HepG2 (cell line): ENCODE data around the gene EXOC6B. TPM values are rescaled to one million over a fixed set of nuclear protein-coding genes. Genes with fewer than 3 reads are reported as not detected.

Experiments
- MBD4 ChIP-seq: IDR thresholded peaks from 2 replicates; pipeline ENCODE4 v1.6.1; 2012; ENCODE audit warnings: low read length, inconsistent platforms, borderline replicate concordance
- MZF1 ChIP-seq: sonication (generic); formaldehyde crosslinking; IDR thresholded peaks from 2 replicates; pipeline ENCODE4 v1.8.1; 2023; ENCODE audit warnings: mild to moderate bottlenecking, missing genetic modification reagents, borderline replicate concordance
- RARA ChIP-seq: IDR thresholded peaks from 2 replicates; pipeline ENCODE4 v1.6.1; 2016; ENCODE audit warnings: missing genetic modification reagents, missing compliant biosample characterization
- RXRB ChIP-seq: IDR thresholded peaks from 2 replicates; pipeline ENCODE4 v1.6.1; 2016; ENCODE audit warnings: borderline replicate concordance, missing genetic modification reagents, missing compliant biosample characterization
- SOX13 ChIP-seq, 3 experiments: fragments of 450-650 bp in 1 of 3; sonication (generic) in 1 of 3; formaldehyde crosslinking in 1 of 3; IDR thresholded peaks in 2 of 3; conservative IDR thresholded peaks in 1 of 3; 2 replicates each; pipeline versions ENCODE4 v1.5.0 to v1.6.1; 2016 to 2020; ENCODE audit warnings: antibody characterized with exemption in 1 of 3, mild to moderate bottlenecking in 1 of 3, missing compliant biosample characterization in 1 of 3, missing genetic modification reagents in 1 of 3, moderate library complexity in 1 of 3
- SOX5 ChIP-seq: IDR thresholded peaks from 2 replicates; pipeline ENCODE4 v1.6.1; 2016; ENCODE audit warnings: borderline replicate concordance
- SOX6 ChIP-seq, 2 experiments: fragments of 450-650 bp in 1 of 2; sonication (generic) in 1 of 2; formaldehyde crosslinking in 1 of 2; IDR thresholded peaks; 2 replicates each; pipeline versions ENCODE4 v1.4.0 to v1.6.1; 2017 to 2020; ENCODE audit warnings: antibody characterized with exemption in 1 of 2, mild to moderate bottlenecking in 1 of 2, missing genetic modification reagents in 1 of 2
- polyA plus RNA-seq, 8 experiments: library from polyadenylated mRNA; depleted of rRNA in 3 of 8; stranded (reverse) in 7 of 8; unstranded in 1 of 8; fragments of >200 nt; fragmentation: Illumina TruSeq in 4 of 8; extraction: Trizol in 4 of 8; gene quantifications; 2 replicates each; pipeline versions ENCODE4 v1.2.1 to v1.2.3, GENCODE V29; 2011 to 2016; ENCODE audit warnings: low read depth in 4 of 8, missing spikeins in 1 of 8, mixed read lengths in 1 of 8; ENCODE audit not compliant: insufficient read depth in 1 of 8
- total RNA-seq, 5 experiments: library from RNA; depleted of rRNA; stranded (reverse); fragments of >200 nt; fragmentation: Illumina TruSeq; extraction: Trizol; gene quantifications; 2 replicates each; pipeline ENCODE4 v1.2.3, GENCODE V29; 2016; ENCODE audit warnings: low read depth in 1 of 5
- TF ChIP-seq, protein P1 (sequence below): sonication (generic); formaldehyde crosslinking; IDR thresholded peaks from 2 replicates; pipeline ENCODE4 v1.4.0; 2020; ENCODE audit warnings: missing genetic modification reagents
- TF ChIP-seq, protein P2 (sequence below): sonication (generic); IDR thresholded peaks from 2 replicates; pipeline ENCODE4 v1.6.1; 2016; ENCODE audit warnings: low read depth, borderline replicate concordance
- TF ChIP-seq, protein P3 (sequence below): IDR thresholded peaks from 2 replicates; pipeline ENCODE4 v1.6.1; 2016; ENCODE audit warnings: low read depth

Gene EXOC6B
- total and polyA plus RNA-seq, 2 of the 13 experiments (the other 11 are each of a cell fraction or from before 2014, with no cell fraction given): 9.1 to 15.9 TPM

DNA sequence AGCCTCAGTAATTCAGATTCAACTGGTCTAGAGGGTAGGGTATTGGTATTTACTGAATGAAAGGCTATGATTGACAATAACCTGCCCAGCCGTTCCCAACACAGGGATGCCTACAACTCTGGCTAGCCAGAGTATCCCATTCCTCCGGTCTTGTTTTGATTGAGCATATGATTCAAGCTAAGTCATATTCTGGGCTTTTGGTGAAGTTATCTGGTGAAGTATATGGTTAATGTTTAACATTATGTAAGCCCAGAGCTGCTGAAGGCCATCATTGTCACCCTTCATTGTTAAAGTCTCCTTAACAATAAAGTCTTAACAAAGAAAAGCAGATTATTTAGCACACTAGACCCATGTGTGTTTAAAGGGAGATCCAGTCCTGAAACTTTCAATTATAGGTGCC, 152.6 kb downstream of the EXOC6B start (continued):
- TF ChIP-seq, protein P1, sequence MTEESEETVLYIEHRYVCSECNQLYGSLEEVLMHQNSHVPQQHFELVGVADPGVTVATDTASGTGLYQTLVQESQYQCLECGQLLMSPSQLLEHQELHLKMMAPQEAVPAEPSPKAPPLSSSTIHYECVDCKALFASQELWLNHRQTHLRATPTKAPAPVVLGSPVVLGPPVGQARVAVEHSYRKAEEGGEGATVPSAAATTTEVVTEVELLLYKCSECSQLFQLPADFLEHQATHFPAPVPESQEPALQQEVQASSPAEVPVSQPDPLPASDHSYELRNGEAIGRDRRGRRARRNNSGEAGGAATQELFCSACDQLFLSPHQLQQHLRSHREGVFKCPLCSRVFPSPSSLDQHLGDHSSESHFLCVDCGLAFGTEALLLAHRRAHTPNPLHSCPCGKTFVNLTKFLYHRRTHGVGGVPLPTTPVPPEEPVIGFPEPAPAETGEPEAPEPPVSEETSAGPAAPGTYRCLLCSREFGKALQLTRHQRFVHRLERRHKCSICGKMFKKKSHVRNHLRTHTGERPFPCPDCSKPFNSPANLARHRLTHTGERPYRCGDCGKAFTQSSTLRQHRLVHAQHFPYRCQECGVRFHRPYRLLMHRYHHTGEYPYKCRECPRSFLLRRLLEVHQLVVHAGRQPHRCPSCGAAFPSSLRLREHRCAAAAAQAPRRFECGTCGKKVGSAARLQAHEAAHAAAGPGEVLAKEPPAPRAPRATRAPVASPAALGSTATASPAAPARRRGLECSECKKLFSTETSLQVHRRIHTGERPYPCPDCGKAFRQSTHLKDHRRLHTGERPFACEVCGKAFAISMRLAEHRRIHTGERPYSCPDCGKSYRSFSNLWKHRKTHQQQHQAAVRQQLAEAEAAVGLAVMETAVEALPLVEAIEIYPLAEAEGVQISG: no peak
- TF ChIP-seq SOX13 (IDR thresholded peaks at IDR 0.05): peak; percentile 52; the same call in 1 of the 2 replicates
- peak in 1 of 2 experiments; percentile 98; a peak in 2 of 4 replicates for TF ChIP-seq SOX13 (CRISPR knock-in tag; conservative IDR thresholded peaks at IDR 0.05 in 1 of 2, IDR thresholded peaks at IDR 0.05 in 1 of 2)
- peak; percentile 95 for TF ChIP-seq SOX5 (CRISPR knock-in tag)
- no peak for TF ChIP-seq SOX6 (IDR thresholded peaks at IDR 0.05)
- peak; percentile 85 for TF ChIP-seq SOX6 (CRISPR knock-in tag; IDR thresholded peaks at IDR 0.05)
- TF ChIP-seq, protein P2, sequence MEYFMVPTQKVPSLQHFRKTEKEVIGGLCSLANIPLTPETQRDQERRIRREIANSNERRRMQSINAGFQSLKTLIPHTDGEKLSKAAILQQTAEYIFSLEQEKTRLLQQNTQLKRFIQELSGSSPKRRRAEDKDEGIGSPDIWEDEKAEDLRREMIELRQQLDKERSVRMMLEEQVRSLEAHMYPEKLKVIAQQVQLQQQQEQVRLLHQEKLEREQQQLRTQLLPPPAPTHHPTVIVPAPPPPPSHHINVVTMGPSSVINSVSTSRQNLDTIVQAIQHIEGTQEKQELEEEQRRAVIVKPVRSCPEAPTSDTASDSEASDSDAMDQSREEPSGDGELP: peak; percentile 28; the same call in 1 of the 2 replicates
- peak; percentile 34; the same call in 1 of the 2 replicates for TF ChIP-seq RXRB (CRISPR knock-in tag)
- no peak for TF ChIP-seq MZF1 (CRISPR knock-in tag)
- TF ChIP-seq, protein P3, sequence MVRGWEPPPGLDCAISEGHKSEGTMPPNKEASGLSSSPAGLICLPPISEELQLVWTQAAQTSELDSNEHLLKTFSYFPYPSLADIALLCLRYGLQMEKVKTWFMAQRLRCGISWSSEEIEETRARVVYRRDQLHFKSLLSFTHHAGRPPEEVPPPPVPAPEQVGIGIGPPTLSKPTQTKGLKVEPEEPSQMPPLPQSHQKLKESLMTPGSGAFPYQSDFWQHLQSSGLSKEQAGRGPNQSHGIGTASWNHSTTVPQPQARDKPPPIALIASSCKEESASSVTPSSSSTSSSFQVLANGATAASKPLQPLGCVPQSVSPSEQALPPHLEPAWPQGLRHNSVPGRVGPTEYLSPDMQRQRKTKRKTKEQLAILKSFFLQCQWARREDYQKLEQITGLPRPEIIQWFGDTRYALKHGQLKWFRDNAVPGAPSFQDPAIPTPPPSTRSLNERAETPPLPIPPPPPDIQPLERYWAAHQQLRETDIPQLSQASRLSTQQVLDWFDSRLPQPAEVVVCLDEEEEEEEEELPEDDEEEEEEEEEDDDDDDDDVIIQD (CRISPR knock-in tag): 0 out of 2 replicates have a peak, but pooled peaks have one; percentile 35
- TF ChIP-seq MBD4: no peak
- 0 out of 2 replicates have a peak, but pooled peaks have one; percentile 25 for TF ChIP-seq RARA (CRISPR knock-in tag)
